Ramos (cell line): ENCODE results near the gene ACTN1.

Experiments
- in situ Hi-C: fragments of 300-500 bp; cut with MboI; formaldehyde crosslinking; loops from one replicate; pipeline ENCODE4 v1.14.3; 2022; ENCODE audit warnings: low sequenced_read_pairs; ENCODE audit not compliant: unreplicated experiment

The ACTN1 gene

DNA sequence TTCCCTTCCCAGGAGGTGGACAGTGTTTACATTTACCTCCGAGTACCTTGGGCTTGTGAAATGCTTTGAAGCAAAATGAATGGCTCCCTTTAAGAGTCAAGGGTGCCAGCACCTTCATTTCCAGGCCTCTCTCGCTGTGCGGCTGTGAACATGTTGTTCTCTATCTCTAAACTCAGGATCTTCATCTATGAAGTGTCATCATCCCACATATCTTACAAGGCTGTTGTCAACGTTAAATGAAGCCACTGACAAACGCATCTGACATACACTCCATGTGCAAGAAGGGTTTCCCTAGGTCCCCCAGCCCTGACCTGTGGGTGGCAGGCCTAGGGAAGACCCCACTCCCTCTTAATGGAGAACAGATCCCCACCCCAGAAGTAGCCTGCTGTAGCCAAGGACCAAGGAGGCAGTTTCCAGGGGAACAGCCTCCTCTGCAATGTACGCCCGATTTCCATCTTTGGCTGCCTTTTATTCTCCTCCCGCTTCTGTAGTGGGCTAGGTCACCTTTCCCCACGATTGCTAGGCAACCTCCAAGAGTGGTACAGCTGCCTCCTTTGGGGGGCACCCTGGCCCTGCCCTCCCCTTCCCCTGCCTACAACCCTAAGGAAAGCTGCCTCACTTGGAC lies 7.6 kb downstream of the ACTN1 start:
- in situ Hi-C loops = no loop called here

GRCh38 chr14:68970736-68971135 lies 8.4 kb downstream of the ACTN1 start:
- in situ Hi-C loops = no loop called here

- in situ Hi-C loops = no loop called here
These were observed 9.0 kb downstream of the ACTN1 start for GRCh38 chr14:68970038-68970612.

DNA sequence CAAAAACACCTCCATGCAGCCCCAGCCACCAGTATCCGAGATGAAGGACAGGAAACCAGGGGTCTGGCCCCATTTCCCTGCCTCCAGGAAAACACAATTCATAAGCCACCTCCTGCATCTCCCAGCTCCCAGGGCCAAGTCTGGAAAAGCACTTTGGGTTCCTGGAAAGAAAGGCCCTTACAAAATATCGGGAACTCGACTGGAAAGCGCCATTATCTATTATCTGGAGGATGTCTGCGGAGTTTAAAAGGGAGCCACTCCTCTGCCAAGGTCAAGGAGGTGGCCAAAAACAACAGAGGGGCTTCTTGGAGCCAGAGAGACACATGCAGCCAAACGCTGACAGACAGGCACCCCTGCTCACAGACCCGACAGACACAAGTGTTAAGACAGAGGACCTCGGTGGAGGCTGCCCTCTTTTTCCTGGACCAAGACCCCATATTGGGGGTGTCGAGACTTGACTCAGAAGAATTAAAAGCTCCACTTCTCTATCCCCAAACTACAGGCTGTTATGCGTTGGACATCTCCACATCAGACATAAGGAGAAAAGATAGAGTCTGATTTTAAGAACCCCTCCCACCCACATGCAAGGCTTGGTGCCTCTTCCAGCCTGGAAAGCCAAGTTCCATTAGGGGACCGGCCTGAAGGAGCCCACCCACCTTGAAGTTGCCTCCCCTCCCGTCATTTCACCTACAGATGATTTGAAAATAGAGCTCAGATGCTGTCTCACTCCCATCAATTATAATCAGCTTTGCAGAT lies 9.6 kb downstream of the ACTN1 start:
- in situ Hi-C loops = no loop called here

- in situ Hi-C loops = no loop called here
These were observed 10.4 kb downstream of the ACTN1 start for GRCh38 chr14:68968721-68969120.

GRCh38 chr14:68968051-68968450 lies 11.1 kb downstream of the ACTN1 start:
- in situ Hi-C loops = no loop called here

DNA sequence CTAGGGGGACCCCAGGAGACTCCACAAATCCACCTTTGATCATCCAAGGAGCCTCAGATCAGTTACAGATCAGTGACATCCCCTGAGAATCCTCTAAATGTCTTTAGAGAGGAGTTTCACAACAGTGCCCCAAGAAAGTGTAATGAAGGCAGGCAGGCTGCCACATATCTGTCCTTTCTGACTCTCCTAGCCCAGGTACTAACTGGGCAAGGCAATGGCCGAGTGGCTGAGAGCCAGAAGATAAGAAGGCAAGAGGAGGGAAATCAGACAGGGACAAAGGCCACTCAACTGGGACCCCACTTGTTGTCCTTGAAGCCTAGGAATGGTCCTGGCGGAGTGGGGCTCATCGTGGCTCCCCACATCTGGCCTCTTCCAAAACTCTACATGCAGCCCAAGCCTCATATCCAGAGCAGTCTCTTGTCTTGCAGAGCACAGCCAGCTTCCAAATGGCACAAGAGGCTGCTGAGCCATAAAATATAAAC lies 11.6 kb downstream of the ACTN1 start:
- in situ Hi-C loops = no loop called here

DNA sequence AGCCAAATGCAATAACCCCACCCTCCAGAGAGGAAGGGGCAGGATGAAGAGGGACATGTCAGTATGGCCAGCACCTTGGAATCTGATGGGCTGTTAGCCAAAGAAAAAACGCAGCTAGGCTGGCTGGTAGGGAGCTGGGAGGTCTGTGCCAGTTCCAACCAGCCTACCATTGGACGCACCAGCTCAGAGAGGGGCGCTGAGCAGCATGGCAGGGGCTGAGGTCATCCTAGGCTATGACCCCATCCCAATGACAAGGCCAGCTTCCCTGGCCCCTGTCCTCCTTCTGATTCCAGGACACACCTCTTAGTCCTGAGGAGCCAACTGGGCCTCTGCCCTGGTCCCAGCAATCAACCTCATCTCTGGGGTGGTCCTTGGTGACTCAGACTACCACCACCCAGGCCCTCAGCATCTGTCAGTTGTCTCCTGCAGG lies 12.2 kb downstream of the ACTN1 start:
- in situ Hi-C loops = no loop called here

GRCh38 chr14:68965261-68965761 lies 13.8 kb downstream of the ACTN1 start:
- in situ Hi-C loops = no loop called here

DNA sequence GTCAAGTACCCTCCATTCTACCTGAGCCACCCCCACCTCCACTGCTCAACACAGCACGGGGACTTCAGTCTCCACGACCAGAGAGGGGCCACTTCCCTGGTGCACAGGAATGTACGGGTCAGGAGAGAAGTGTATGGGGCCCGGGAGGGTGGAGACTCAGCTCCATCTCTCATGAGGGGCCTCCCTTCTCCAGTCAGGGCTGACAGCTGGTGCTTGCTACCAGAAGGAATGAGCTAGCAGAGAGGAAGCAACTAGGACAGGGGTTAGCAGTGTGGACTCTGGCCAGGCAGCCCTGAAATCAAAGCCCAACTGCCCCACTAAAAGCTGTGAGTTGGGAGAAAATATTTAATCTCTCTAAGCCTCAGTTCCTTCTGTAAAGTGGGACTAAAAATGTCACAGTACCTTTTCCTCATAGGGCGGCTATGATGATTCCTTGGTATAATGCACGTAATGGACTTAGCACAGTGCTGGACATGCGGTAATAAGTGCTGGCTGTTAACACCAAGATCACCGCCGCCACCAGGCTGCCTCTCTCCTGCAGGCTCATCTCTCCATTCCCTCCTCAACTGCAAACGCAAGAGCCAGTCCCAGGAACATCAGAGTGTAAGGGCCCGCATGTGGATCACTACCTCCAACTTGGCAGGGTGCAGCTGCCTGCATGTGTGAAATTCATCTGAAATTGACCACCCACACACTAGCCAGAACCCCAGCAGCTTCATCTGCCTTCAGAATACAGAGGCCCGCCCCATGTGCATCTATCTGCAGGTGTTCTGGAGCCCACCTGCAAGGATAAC lies 14.6 kb downstream of the ACTN1 start:
- in situ Hi-C loops = no loop called here

DNA sequence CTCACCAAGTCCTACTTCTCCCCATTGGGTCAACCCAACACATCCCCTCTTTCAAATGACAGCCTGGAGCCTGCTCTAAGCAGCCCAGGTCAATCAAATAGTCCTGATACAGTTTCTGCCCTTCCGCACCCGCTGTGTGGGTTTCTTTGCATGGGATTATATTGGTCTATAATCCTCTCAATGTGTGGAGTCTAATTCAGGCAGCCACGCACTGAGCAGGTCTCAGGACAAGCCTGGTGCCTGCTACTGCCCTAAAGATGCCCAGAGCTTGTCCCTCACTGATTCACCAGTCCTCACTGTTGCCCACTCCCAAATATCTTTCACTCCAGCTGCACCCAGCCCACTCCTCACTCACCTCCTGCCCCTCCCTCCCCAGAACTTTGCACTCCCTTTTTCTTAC lies 16.4 kb downstream of the ACTN1 start:
- in situ Hi-C loops = no loop called here

GRCh38 chr14:68961781-68962584 lies 17.1 kb downstream of the ACTN1 start:
- in situ Hi-C loops = no loop called here

GRCh38 chr14:68961361-68961760 lies 17.7 kb downstream of the ACTN1 start:
- in situ Hi-C loops = no loop called here

GRCh38 chr14:68960123-68960522 lies 19.0 kb downstream of the ACTN1 start:
- in situ Hi-C loops = no loop called here

- in situ Hi-C loops = no loop called here
These were observed 20.1 kb downstream of the ACTN1 start for GRCh38 chr14:68959035-68959434.

GRCh38 chr14:68958553-68958952 lies 20.5 kb downstream of the ACTN1 start:
- in situ Hi-C loops = no loop called here

GRCh38 chr14:68957775-68958174 lies 21.3 kb downstream of the ACTN1 start:
- in situ Hi-C loops = no loop called here

- in situ Hi-C loops = no loop called here
These were observed 22.4 kb downstream of the ACTN1 start for GRCh38 chr14:68956724-68957123.

DNA sequence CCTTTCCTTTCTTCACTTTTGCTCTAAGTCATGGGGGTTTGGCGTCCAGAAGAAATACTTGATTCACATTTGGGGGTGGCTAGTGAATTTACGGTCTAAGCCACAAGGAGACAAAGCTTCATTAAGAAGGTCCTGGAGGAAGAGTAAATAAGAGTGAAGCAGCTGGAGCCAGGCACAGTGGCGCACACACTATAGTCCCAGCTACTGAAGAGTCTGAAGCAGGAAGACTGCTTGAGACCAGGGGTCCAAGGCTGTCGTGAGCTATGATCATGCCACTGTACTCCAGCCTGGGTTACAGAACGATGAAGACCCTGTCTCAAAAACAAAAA lies 23.3 kb downstream of the ACTN1 start:
- in situ Hi-C loops = no loop called here
